RKO (cell line): Measurements from ENCODE around the gene DYNLT1.
A peak's percentile ranks its signal among the peaks of the same experiment; 100 is the strongest.
"Not testable (repeated sequence)": the region's sequence is repeated elsewhere in the genome, so short reads cannot be mapped to it uniquely, and the experiment has no call there.

Experiments
- DNase-seq: peaks from one replicate; pipeline ENCODE4 v3.0.0-alpha.2; 2016; ENCODE audit warnings: low spot score

DYNLT1 gene

DNA sequence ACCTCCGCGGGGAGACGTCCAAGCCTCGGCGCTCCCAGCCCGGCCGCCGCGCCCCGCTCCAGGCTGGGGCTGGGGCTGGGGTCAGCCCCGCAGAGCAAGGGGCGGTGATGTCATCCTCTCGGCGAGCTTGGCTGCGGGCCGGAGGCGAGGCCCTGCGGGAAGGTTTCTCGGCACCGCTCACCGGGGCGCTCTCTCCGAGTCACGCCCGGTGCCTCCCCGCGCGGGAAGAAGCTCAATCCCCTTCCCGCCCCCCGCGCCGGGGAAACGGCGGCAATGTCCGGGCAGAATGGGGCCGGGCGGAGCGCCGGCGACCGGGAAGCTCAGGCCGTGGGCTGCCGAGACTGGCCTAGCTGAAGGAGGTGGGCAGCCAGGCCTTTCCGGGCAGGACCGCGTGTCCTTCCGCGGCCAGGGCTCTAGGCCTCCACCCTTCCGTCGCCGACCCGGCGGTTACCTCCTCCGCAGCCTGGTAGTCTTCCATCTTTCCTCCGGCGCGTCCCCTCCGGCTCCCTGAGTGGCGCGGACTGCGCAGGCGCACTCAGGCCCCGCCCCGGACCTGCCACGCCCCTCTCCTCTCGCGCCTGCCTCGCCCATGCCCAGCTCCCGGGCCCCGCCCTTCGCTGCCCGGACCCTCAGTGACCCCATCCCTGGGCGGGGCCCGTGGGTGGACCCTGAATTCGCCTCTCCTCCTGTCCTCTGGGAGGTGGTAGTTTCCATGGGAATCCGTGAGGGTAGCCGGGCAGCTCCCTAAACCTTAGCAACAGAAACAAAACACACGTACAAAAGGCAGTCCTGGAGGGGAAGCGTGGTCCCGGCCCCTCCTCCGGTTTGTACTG is at the start of gene DYNLT1:
TSS of gene DYNLT1 (minus strand) at position 513 of the 833 bp plus-strand sequence. CDS start at position 478, 35 bp downstream.
- peak; percentile 89 for DNase-seq

DNA sequence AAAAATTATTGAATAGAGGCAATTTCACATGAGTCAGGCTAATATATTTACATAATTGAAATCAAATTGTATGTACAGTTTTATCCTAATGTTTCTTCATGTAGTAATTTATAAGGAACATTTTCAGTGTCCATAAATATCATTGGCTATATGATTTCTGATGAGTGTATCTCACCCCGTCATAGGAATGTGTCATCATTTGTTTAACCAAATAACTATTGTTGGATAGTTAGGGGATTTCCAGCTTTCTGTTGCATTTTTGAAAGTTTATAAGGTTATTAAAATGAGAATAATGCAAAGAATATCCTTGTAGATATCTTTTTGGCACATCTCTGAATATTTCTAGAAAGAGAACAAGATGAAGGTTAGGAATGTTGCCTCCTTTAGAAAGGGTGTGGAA is 44.3 kb upstream of the DYNLT1 start:
- DNase-seq = no peak

DNA sequence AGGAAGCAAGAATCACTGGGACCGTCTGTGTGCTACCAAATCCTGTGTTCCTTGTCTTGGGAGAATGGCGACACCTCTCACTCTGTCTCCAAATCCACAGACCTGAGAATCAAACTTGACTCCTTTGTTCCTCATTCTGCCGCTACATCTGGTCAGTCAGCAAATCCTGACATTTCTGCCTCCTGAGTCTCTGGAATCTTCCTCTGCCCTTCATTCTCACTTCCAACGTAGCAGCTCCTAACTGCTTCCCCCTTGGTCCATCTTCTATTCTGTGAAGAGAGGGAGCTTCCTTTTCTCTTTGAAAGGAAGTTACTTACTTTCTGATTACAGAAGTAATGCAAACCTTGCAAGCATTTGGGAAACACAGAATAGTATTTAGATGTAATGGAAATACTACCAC is 43.0 kb upstream of the DYNLT1 start:
- DNase-seq = no peak

DNA sequence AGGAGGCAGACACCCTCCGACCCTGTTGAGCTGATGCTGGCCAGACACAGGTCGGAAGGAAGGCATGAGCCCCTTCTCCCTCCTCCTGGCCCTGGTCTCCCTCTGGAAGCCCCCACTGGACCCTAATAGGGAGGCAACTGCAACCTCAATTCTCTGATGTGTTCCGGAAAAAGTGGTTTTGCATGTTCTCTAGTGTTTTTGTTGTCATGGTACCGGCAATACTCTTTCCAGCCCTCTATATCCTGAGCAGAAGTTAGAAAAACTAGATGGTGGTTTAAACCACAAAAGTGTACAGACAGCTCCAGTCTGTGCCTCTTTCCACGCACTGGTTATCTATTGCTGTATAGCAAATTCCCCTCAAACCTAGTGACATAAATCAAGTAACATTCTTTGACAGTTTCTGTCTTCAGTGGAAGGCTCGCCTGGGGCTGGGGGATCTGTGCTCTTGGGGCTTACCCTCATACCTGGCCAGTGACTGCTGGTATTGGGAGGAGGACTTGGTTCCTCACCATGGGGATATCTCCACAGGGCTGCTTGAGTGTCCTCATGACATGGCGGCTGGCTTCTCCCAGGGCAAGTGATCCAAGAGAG is 42.3 kb upstream of the DYNLT1 start:
- DNase-seq = no peak

DNA sequence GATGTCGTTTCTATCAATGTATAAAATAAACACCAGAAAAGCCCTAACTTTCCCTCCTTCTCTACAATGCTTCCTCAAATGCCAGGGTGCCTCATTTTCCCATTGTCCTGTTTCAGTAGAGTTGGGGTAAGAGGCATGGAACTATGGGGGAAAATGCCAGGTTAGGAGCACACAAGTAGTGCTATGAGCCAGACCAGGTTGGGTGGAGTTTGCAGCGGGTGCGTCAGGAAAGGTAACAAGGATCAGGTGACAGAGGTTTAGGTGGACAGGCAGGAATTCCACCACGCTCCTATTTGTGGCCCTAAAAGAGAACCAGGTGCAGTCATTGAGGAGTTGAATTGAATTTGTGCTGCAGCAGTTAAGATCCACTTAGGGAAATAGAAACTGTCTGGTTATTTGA is 41.8 kb upstream of the DYNLT1 start:
- DNase-seq = no peak

DNA sequence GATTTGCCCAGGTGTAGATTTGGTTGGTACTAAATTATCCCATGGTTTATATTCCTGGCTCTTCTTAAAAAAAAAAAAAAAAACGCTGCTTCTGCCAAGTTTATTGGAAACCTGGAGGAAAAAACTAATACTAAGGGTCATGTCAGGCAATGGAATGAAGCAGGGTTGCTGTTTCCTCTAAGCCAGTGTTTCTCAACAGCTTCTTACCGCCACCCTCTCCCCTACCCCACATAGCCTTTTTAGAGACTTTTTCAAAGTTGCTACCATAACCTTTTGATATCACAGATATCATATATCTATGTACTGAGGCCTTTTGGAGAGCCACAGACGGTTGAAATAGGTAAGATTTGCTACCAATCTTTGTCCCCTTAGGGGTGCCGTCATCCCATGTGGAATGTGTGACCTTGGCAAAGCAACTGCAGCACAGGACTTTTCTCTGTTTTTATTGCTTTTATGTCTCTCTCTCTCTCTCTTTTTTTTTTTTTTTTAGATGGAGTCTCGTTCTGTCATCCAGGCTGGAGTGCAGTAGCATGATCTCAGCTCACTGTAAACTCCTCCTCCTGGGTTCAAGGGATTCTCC is 40.3 kb upstream of the DYNLT1 start:
- no peak for DNase-seq

DNA sequence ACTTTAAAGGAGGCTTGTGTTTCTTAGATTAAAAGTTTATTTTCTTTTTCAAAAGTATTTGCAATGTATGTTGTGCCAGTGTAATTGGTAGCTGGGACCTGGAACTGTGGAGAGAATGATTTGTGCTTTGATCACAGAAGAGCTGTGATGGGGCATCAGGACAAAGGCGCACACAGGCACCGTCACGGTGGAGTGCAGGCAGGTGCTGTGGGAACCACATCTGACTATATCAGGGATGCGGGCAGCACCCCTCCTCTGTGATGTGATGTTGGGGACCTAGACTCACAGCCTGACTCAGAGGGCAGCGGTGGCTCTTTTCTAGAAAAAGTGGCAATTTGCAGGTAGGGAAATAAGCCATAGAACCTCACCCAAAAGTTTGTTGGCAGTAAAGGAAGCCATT is 39.8 kb upstream of the DYNLT1 start:
- DNase-seq = no peak

DNA sequence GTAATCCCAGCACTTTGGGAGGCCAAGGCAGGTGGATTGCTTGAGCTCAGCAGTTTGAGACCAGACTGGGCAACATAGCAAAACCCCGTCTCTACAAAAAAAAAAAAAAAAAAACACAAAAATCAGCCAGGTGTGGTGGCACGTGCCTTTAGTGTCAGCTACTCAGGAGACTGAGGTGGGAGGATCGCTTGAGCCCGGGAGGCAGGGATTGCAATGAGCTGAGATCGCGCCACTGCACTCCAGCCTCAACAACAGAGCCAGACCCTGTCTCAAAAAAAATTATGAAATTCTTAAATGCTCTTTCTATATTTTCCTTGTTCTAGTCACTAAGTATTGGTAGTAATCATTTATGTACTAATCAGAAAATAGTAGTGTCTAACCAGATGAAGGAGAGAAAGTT is 35.9 kb upstream of the DYNLT1 start:
- no peak for DNase-seq

DNA sequence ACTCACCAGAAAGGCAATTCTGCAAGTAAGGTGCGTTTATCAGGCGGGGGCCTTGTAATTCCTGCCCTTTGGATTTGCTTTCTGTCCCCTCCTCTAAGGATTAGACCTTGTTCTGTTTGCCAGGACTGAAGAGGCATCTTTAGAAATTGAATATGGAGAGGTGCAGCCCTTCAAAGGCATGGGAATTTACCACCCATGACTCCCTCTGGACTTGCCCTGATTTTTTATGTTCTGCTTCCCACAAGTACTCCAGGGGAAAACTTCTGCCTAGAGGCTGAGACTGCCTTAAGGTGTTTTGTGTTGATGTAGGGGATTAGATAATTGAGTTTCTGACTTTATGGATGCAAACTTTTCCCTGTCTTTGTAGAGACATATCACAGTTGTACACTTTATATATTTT is 35.5 kb upstream of the DYNLT1 start:
- DNase-seq = no peak

DNA sequence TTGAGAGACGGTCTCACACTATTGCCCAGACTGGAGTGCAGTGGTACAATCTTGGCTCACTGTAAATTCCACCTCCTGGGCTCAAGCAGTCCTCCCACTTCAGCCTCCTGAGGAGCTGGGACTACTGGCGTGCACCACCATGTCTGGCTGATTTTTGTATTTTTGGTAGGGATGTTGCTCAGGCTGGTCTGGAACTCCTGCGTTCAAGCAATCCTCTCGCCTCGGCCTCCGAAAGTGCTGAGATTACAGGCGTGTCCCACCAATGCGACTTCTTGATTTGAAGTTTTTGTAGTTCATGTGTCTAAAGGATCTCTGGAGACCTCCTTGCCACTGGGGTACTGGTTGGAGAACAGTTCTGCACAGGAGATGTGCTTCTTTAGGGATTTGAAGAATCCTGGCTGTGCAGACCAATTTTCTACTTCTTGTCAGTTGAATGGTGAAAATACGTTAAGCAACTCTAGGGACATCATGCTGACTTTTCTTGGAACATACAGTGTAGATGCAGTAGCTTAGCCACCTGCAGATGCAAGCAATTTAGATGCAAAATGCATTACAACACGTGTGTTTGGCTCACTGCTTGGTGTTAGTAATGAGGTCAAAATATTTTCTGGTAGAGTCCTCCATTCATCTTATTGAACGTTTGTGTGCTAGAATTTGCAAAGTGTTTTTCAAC is 33.5 kb upstream of the DYNLT1 start:
- DNase-seq = no peak

DNA sequence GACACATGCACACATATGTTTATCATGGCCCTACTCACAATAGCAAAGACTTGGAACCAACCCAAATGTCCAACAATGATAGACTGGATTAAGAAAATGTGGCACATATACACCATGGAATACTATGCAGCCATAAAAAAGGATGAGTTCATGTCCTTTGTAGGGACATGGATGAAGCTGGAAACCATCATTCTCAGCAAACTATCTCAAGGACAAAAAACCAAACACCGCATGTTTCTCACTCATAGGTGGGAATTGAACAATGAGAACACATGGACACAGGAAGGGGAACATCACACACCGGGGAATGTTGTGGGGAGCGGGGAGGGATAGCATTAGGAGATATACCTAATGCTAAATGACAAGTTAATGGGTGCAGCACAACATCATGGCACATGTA is 32.6 kb upstream of the DYNLT1 start:
- not testable (repeated sequence) for DNase-seq

DNA sequence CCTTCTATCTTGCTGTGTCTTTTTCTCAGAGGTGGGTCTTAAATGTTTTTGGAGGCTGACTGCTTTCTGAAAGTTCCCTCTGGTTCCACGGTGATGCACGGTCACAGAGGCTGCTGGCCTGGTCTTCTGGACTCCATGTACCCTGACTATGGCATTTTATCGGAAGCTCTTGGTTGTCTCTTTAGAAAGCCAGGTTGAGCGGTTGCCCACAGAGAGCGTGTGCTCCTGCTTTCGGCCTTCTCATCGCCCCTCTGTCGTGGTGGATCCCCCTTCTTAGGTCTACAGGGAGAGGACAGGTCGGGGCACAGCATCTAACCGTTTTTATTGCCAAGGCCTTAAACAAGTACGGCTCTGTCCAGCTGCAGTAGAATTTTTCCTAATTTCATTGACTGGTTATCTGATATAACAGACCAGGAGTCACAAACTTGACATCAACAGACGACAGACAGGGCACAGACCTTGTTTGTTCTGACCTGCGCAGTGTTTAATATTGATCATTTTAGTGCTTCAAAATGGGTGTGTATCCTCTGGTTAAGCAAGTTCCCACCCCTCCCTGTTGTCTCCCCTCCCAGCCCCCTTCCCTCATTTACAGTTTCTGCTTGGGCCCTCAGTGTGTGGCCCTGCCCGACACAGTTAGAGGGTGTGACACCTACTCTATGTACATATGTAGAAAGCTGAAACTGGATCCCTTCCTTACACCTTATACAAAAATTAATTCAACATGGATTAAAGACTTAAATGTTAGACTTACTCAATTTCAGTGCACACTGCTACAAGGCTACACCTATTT is 30.0 kb upstream of the DYNLT1 start:
- DNase-seq = no peak

DNA sequence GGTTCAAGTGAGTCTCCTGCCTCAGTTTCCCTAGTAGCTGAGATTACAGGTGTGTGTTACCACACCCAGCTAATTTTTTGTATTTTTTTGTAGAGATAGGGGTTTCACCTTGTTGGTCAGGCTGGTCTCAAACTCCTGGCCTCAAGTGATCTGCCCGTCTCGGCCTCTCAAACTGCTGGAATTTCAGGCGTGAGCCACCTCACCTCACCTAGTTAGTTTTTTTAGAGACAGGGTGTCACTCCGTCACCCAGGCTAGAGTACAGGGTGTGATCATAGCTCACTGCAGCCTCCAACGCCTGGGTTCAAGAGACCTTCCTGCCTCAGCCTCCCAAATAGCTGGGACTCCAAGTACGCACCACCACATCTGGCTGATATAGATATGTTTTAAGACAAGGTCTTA is 28.2 kb upstream of the DYNLT1 start:
- no peak for DNase-seq

DNA sequence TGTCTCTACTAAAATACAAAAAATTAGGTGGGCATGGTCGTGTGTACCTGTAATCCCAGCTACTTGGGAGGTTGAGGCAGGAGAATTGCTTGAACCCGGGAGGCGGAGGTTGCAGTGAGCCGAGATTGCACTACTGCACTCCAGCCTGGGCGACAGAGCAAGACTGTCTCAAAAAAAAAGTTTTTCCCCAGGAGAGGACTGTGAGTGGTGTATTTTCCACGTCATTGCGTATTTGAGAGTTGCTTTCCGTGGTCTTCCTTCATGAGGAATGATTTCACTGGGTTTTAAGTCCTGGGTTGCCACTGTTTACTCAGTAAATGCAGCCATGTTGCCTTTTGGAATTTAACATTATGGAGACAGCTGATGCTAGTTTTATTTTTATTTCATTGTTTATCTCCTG is 27.6 kb upstream of the DYNLT1 start:
- not testable (repeated sequence) for DNase-seq

DNA sequence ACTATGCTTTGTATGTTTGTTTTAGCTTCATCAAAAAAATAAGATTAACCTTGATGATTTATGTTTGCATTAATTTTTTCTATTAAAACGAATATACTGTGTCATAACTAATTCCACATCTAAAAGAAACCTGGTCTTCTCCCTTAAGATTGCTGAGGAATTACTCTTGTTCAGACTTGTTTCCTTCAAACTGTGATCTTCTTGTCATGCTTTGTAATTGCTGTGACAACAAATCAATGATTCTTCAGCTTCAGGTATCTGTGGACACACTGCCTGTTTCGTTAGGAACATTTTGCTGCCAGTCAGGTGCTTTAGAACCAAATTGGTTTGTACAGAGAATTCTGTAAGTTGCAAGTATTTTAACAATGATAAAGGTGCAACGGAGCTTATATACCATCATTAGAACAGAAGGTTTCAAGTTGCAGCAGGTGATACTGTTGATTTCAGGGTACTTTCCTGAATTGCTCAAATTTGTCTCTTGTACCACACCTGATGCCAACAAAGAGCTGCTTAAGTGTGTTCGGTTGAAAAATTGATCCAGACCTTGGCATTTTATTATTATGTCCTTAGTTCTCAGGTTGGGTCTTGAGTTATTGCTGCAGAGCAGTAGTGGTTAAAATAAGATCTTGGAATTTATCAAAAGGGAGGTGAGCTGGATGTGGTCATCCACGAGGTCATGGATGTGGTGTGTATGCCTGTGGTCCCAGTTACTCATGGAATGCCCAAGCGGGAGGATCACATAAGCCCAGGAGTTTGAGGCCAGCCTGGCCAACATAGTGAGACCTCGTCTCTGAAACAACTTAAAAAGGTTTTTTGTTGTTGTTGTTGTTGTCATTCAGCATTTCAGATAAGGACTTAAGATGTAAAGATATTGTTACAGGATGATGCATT is 24.8 kb upstream of the DYNLT1 start:
- DNase-seq = no peak

DNA sequence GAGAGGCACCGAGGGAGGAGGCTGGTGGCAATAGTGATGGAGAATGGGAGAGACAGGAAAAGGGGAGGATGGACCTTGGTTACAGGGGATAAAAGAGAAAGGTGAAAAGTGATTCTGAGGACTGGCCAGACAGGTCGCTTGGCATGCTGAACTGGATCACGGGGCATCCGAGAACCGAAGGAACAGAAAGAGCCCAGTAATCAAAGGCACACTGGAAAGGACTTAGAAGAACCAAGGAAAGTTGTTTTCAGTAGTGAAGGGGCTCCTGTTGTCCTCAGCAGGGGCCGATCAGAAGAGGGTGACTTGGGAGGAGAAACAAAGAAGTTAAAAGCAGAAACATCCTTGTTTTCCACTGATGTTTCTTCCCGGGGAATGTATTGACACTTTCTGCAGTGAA is 24.2 kb upstream of the DYNLT1 start:
- DNase-seq = no peak

DNA sequence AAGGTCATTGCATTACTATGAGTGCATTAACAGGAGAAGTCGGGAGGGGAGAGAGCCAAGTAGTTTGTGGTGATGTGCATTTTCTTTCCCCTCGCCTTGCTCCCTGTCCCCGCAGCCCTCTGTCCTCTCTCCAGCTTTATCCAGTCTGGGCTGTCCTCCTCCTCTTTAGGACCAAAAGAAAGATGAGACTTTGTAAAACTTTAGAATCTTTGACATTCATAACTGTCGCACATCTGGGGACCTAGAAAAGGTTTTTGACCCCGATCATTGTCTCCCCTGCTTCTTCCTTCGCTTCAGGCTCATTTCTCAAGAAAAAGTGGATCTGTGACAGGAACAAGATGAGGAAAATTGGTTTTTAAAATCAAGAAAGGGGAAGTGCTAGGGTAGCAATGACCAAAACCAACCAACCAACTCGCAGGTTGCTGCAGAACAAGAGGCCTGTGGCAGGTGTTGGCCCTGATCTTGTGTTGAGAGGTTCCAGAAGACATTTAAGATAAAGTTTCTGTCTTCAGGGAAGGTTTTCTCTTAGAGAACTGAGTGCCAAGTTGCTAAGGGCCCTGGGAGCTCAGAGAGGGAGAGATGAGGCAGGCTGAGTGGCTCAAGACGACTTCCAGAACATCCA is 22.9 kb upstream of the DYNLT1 start:
- no peak for DNase-seq

DNA sequence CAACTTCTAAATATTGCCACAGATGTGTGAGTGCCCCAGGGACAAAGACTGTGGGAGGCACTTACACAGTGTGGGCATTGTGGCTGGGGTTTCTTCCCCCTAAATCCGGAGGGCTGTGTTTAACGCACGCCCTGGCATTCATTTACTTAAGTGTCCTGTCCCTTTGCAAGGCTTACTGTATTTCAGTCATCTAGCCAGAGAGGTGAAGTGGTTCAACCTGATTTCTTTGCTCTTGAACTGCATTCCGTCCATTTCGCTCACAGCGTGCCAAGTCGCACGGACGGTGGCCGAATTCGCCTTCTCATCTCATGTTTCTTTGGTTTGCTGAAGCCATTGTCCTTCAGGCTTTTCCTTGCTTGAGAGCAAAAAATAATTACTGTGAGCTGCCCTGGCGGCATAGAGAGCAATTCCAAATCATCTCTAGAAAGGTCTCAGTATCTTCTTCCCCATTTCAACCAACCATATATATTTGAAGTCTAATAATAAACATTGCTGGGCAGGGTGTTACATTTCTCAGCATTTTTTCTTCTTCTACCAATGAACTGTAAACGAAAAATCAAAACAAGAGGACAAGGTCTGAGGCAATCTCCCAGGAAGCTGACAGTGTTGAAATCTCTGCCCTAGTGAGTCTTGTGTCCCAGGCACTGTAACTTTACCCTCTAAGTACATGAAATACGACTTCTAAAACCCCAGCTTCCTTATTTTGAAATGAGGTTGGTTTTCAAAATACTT is 22.3 kb upstream of the DYNLT1 start:
- no peak for DNase-seq

DNA sequence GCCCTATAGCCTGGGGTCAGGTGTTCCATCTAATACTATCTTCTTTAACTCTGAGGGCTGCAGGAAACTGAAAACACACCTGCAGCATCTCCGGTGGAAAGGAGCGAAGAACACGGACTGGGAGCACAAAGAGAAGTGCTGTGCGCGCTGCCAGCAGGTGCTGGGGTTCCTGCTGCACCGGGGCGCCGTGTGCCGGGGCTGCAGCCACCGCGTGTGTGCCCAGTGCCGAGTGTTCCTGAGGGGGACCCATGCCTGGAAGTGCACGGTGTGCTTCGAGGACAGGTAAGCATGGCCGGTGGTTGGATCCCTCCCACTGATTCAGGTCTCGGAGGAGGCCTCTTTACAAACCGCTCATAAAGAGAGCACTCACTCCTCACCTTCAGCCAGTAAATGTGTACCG is 20.8 kb upstream of the DYNLT1 start:
- no peak for DNase-seq

DNA sequence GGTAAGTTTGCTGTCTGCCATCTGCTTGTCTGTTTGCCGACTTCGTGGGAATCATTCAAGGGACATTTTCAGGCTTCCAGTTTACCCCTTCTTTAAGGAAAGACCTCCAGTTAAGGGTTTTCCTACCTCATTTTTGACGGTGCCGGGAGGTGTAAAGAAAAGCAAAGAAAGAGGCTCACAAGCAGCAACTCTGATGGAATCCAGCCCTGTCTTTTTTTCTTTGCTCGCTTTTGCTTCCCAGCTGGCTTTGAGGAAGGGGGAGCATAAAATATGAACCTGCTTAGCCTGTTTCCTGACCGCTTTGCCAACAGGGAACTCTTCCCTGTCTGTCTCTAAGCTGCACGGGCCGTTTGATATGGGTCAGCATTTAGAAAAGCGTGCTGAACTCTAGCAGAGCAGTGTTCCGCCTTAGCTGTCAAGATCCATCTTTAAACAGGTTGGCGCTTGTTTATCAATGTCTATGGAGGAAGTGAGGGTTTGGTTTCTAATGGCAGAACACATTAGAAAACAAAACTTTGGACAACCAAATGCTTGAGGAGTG is 19.2 kb upstream of the DYNLT1 start:
- no peak for DNase-seq
